NCI-H446 (cell line): ENCODE data around the gene IP6K2.

ENCODE experiments used
- DNase-seq, 2 experiments: peaks; one replicate each; lab custom pipeline; 2025; lab: John Stamatoyannopoulos, UW

The IP6K2 gene

DNA sequence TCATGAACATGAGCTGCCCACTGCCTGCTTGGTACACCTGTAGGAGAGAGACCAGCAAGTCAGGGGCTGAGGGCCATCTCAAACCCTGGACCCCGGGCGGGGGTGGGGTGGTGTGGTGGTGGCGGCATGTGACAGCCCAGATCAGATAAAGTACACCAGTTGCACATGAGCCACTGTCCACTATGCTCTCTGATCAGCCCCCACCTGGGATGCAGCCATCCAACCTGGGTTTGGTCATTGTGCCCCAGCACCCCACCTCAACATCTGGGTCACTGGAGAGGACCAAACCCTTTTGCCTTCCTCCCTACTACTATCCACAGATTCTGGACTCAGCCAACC, 28.3 kb downstream of the IP6K2 start:
- DNase-seq: no peak

DNA sequence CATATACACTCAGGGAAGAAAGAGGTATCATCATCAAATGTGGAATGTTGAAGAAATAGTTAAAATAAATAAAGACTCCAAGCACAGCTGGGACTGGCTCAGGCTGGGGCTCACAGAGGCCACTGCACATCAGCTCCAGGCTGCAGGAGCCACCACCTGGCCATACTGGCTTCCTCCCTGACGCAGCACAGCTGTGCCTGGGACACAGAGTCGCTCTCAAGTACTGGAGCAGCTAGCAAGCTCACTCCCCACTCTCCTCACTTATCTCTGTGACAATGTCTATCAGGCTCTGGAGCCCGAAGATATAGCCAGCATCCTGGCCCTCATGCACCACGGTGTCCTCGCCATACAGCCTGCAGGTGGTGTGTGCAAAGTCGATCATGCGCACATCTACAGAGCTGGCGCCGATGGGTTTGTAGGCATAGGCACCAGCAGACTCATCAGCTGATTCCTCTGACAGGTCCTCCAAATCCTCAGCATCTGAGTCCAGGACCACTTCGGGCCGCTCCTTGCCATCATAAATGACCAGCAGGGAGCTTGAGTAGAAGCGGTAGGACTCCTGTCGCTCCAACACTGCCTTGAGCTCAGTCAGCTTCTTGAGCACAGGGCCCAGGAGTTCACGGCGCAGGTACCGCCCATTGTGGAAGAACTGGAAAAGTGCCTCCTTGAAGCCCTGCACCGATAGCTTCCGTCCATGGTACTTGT, 28.8 kb downstream of the IP6K2 start:
- no peak for DNase-seq

DNA sequence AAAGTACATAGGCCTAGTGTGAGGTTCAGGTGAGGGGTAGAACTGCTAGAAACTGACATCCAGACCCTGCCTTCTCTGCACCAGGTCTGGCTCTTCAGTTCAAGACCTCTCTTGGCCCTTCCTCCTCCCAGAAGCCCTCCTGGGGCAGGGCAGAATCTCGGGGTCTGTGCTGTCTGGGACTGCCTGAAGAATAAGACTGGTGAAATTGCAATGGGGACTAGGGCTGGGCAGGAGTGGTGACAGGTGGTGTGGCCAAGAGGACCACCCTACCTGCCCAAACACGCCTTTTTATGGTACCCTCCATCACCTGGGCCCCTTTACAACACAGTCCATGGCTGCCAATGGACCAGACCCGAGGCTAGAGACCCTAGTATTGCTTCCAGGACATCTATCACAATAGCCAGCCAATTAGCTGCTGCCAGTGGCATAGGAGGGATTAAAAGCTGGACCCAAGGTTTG, 29.8 kb downstream of the IP6K2 start:
- no peak for DNase-seq

DNA sequence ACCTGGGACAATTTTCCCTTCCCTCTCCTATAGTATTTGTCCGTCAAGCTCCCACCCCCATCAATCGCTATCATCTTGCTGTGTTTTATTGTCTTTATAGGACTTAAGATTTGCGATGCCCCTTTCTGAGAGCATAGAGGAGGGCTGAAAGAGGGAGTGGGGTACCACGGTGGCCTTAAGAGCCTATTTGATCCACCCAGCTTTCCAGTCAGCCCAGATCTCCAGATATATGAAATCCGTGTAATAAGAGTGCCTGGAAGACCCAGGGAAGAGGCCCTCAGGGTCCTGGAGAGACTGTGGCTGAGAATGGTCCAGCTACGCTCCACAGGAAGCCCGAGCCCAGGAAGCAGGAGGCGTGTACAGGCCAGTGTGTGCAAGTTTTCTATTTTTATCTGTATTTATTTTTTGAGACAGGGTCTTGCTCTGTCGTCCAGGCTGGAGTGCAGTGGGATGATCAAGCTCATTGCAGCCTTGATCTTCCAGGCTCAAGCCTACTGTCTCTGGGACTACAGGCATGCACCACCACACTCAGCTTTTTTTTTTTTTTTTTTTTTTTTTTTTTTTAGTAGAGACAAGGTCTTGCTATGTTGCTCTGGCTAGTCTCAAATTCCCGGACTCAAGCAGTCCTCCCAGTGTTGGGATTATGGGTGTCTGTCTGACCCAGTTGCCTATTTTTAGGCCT, 30.3 kb downstream of the IP6K2 start:
- DNase-seq: no peak

DNA sequence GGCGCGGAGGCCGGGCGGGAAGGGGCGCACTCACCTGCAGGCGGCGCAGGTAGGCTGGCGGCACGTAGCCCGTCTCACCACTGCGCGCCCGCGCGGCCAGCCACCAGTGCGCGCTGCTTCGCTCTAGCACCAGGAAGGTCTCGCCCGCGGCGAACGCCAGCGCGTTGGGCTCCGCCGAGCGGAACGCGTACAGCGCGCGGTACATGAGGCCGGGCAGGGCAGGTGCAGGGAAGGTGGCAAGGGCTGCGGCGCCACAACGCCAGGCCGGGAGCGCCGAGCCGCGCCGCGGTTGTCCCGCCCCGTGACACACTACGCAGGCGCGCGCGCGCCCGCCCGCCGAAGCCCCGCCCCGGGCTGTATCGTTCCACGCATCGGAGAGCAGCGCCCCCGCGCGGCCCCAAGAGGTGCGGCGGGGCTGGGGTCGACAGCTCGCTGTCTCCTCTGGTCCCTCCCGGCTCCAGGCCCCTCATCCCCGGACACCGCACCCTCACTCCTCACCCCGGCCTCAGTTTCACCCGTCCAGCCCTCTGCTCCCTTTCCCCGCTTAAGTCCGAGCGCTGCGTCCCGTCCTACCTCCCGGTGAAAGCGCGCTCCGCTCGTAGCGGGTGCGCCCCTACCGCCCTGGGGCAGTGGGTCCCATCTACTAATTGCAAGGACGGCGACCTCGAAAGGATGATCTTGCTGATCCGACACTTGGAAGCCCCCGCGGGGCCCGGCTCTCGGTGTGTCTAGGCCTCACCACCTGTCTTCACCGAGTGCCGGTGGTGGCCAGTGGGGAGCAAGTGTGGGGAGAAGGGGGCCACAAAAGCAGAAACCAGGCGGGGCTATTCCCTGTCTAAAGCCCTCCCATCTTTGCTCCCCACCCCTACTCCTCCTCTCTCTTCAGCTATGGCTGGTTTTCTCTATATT, 31.2 kb downstream of the IP6K2 start, which contains the start of gene NCKIPSD:
Gene NCKIPSD (minus strand): TSS at position 313 of the 909 bp plus-strand sequence. CDS start 108 bp downstream, at position 205.
- peak; percentile 54 to 84 for DNase-seq

DNA sequence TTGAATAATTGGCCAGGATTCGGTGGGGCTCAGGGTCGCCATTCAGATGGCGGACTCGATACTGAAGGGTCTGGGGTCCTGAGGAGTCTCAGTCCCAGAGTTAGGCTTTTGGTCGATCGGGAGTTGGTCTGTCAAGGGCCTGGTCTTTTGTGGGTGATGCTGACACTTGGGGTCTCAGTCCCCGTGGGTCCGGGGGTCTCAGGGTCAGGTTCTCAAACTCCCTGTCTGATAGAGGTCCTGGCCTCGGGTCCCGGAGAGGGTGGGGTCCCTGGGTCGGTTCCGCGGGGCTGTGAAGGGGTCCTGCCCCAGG, 31.8 kb downstream of the IP6K2 start:
- no peak for DNase-seq

DNA sequence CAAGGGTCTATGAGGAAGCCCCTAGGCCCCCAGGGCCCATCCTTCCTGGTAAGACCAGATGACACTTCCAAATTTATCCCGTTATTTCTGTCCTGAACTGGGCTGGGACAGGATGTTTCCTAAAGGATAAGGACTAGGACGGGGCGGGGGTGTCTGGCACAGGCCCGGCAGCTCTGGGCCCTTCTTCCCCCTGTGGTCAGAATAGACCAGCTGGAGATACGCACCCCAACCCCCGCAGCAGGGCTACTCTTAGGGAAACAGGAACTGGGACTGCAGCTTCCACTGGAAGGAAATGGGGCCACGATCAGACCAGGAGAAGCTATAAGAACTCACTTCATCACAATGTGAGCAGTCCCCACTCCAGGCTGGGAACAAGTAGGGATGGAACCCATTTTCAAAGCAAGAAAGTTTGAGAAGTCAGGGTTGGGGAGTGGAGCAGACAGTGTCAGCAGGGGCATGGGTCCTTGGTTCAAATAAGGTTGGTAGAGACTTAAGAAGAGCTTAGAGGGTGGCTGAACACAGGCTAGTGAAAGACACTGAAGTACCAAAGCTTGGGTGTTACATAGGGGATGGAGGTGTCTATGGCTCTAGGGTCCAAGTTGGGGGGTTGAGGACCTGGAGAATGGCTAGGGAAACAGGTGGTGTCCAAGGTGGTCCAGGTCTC, 32.4 kb downstream of the IP6K2 start:
- DNase-seq: no peak

DNA sequence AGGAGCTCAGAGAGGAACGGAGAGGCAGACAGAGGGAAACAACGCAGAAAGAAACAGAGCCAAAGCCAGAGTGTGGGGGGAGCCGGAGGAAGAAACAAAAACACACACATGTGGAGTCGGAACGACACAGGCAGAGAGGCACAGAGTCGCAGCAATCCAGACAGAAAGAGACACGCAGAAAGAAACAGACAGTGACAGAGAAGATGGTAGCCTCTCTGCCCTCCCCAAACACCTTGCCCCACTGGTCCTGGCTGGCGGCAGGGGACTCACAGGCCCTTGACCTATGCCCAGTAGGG, 33.0 kb downstream of the IP6K2 start:
- DNase-seq: no peak

DNA sequence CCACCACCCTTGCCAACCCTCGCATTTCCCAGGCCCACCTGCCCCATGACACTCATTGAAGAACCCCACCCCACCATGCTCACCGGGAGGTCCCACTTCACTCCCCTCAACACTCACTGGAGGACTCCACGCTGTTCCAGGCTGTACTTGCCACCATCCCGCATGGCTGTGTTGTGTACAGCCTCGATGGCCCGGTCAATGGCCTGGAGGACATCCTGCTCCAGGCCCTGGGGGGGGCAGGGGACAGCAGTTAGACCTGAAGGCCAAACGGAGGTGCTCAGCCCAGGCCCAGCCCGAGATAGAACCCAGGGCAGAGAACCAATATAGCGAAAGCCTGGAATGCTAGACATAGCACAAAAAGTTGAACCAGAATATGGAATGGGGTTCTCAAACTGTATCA, 34.2 kb downstream of the IP6K2 start:
- no peak for DNase-seq

DNA sequence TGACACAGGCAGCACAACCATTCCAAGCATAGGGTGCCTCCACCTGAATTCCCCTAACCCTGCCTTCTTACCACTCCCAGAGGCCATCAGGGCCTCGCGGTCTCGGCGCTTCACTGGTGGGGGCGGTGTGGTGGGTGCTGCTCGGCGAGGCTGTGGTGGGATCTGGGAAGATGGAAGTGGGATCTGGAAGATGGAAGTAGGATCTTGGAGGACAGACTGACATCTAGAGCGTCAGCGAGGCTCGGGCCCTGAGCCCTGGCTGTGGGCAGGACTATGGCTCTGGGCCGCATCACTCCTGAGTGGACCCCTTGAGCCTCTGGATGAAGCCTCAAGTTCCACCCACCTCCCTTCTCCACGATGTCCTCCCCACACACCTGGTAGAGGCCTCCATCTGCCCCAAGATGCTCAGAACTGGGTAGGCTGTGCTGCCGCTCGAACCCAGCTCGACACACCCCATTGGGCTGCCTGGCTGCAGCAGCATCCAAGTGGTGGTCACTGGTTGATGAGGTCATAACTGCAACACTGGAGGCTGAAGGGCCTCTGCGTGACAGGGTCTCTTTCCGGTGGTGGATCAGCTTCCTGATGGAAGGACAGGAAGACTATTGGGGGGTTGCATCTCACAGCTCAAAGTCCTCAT, 34.9 kb downstream of the IP6K2 start:
- no peak for DNase-seq

DNA sequence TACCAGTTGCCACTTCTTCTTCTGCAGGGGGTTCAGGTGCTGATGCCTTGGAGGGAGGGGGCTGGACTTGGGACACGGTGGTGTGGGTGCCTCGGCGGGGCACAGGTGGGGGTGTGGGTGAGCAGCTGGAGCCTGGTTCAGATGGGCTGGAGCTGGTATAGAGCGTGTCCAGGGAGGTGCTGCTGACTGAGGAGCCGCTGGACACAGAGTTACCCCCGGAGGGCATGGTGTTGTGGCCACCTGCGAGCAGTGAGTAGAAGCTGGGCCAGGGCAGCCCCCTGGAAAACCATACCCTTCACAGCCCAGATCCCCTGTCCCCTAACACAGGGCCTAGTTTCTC, 35.5 kb downstream of the IP6K2 start:
- no peak for DNase-seq

DNA sequence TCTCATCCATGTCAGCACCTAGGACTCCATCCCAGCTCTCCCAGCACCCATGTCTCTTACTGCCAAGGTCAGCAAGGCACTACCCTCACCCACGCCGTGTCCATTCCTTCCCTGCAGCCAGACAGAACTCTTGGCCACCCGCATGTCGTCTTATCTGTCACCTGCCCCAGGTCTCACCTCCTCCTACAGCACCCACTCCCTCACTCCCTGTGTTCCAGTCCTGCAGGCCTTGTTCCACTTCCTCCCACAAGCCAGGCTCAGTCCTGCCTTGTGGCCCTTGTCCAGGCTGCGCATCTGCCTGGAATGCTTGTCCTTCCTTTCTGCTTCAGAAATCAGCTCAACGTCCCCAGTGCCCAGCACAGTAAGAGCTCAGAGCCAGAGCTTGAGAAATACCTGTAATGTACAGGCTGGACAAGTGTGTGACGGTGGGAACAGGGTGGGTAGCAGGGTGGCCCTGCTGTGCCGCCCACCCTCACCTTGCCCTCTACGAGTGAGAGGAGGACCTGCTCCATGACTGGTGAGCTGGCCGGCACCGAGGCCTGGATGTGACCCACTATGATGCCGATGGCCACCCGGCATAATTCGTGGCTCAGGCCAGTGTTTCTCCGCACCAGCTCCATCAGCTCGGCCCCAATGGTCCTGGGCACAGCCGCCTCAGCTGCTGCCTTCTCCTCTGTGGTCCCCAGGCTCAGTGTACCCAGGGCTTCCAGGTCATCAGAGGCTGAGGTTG, 36.0 kb downstream of the IP6K2 start:
- no peak for DNase-seq

DNA sequence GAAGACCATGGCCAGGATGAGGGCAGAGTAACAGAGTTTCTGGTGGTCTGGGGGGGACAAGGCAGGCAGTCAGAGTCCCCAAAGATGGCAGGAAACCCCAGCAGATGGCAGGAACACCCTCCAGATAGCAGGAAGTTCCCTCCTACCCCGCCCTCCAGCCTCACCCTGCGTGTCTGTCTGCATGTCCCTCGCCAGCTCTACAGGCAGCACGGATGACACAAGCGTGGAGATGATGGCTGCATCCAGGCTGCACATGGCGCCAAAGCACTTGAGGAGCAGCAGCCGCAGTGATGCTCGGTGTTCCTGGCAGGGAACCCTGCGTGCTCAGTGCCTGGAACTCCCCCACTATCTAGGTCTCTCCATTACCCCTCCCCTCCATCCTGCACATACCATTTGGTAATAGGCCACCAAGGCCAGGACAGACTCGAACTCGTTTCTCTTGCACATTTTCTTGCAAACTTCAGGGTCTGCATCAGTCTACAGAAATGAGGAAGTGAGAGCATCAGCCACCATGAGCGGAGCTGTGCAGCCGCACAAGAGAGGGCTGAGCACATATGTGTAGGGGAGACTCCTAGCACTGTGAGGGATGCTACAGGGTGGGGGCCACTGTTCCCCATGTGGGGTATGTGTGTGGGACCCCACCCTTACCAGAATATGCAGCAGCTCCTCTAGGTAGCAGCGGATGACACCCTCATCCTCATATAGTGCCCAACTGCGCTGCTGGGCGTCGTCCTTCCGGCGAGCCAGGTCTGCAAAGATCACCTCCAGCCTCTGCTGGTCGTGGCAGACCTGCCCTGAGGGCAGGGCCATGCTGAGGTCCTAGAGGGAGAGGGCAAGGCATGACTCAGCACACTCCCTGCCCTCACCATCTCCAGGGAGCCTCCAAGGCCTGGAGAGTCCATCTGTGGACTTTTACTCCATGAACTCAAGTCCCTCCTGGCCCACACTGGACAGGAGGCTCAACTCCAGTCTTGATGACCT, 37.3 kb downstream of the IP6K2 start:
- no peak for DNase-seq

DNA sequence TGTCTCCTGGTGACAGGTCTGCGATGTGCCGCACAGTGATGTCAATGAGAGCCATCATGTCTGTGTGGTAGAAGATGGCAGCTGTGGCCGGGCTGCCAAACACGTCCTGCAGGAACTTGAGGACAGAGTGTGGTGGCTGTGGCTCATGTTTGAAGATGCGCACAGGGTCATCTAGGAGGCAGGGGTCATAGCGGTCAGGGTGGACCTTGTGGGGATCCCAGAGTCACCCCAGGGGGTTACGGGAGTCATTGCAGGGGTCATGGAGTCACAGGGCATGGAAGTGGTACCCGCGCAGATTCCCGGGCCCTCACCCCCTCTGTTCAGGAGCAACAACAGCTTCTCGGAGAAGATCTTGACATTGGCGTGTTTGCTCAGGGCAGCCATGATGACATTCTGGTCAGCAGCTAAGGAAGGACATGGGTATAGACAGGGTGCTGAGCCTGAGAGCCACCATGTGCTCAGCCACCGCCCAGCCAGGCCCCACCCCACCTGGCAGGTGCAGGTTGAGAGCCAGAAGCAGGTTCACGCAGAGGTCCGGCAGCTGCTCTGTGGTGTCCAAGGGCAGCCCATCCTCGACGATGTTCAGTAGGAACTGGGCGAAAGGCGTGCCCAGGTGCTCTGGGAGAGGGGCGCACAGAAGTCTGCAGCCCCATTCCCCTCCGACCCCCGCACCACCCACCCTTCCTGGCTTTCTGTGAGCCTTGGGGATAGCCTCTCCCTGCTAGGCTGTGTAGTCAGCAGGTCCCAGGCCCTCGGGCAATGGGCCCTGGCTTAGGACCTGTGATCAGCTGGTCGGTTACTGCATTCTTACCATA, 38.2 kb downstream of the IP6K2 start:
- DNase-seq: no peak

DNA sequence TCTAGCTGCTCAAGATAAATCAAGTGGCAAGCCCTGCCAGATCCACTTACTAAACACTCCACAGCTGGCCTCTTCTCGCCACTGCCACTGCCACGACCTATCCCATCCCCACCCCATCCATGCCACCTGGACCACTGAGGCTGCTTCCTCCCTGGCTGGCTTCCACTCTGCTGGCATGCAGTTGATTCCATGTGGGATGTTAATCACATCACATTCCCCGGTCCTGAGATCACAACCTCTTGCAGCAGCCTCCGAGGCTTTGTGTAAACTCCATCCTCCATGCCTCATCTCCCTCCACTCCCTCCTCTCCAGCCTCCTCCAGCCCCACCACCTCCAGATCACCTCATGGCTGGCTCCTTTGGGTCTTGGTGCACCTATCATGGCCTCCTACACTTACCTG, 39.0 kb downstream of the IP6K2 start:
- no peak for DNase-seq

DNA sequence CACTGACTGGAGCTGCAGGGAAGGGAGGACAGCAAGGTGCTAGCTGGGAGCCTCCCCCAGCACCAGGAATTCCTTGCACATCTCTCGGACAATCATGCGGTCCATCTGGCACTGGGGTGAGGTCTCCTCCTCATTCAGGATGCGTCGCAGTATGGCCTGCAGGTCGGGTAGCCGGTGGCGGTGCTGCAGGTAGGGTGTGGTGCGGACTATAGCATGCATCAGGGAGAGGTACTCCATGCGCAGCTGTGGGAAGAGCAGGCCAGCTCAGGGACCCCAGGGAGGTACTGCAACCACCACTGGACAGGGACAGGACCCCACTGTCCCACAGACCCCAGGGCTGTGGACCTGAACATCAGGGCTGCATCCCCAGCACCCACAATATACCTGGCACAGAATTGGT, 42.5 kb downstream of the IP6K2 start:
- no peak for DNase-seq

DNA sequence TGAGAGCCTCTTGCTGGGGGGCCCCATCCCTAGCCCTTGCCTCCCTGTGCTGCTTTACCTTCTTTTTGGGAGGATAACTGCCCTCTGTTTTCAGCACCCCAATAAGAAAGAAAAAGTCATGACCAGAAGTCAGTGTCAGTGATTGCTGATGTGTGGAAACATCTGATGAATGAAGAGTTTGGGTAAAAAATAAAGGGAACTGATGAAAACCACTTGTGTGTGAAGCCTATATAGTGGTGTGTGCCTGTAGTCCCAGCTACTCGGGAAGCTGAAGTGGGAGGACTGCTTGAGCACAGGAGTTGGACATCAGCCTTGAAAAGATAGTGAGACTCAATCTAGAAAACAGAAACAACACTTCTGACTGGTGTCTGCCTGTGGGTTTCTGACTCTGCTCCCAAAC, 44.5 kb downstream of the IP6K2 start:
- DNase-seq: no peak

DNA sequence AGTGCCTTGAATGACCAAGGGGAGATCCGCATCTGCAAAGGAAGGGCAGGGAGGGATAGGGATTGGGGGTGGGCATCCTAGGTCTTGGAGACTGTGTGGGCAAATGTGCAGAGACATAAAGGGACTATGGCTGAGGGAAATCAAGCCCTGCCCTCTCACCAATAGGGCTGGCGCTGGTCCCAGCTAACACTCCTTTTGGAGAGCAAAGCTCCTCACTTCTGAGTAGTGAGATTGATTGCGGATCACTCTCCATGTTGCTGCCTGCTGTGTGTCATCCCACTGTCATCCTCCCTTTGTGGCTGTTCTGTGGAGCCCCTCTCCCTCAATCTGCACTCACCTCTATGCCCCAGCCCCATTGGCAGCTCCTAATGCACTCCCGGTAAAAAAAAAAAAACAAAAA, 52.1 kb downstream of the IP6K2 start:
- peak in 1 of 2 experiments; percentile 2 for DNase-seq

DNA sequence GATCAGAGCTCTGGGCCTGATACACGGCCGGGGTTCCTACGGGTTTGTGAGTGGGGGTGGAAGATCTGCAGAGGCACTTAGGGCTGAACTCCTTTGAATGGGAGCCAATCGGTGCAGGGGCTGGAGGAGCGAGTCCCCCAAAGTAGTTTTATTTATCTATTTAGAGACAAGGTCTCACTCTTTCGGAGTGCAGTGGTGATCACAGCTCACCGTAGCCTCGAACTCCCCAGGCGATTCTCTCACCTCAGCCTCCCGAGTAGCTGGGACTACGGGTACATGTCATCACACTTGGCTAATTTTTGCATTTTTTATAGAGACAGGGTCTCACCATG, 52.7 kb downstream of the IP6K2 start:
- DNase-seq: no peak
